GM23338 (cell line): ENCODE data around the gene TMC1. TPM values are rescaled to one million over a fixed set of nuclear protein-coding genes. Genes with fewer than 3 reads are reported as not detected.

ENCODE experiments used
- ATAC-seq: fragments of 200-7000 bp; cut with Tn5 transposase; 3 replicates; pipeline ENCODE4 v1.9.1; 2020
- DNase-seq: peaks from one replicate; pipeline ENCODE4 v3.0.0-alpha.2; 2015; ENCODE audit warnings: low spot score
- H2AFZ ChIP-seq: fragments of 200-600 bp; sonication (generic); 2 replicates; pipeline ENCODE4 v1.8.0; 2016; ENCODE audit warnings: antibody characterized with exemption, mild to moderate bottlenecking, moderate library complexity
- H3F3A ChIP-seq: fragments of 200-600 bp; sonication (generic); replicated peaks from 2 replicates; pipeline ENCODE4 v1.8.0; 2017; ENCODE audit warnings: antibody characterized with exemption, mixed run types, low read depth
- H3K27ac ChIP-seq: fragments of 200-600 bp; sonication (generic); 2 replicates; pipeline ENCODE4 v1.6.1; 2016; ENCODE audit warnings: low read depth
- H3K27me3 ChIP-seq: fragments of 200-600 bp; sonication (generic); 2 replicates; pipeline ENCODE4 v1.8.0; 2016; ENCODE audit warnings: mild to moderate bottlenecking, mixed run types, moderate library complexity; ENCODE audit not compliant: insufficient read depth
- H3K36me3 ChIP-seq: fragments of 200-600 bp; sonication (generic); 2 replicates; pipeline ENCODE4 v1.8.0; 2016; ENCODE audit warnings: mild to moderate bottlenecking; ENCODE audit not compliant: insufficient read depth
- H3K4me1 ChIP-seq: fragments of 200-600 bp; sonication (generic); 2 replicates; pipeline ENCODE4 v1.8.0; 2016; ENCODE audit warnings: mild to moderate bottlenecking, moderate library complexity; ENCODE audit not compliant: insufficient read depth
- H3K4me2 ChIP-seq: fragments of 200-600 bp; sonication (generic); 2 replicates; pipeline ENCODE4 v1.7.1; 2017; ENCODE audit warnings: mixed run types
- H3K4me3 ChIP-seq: fragments of 200-600 bp; sonication (generic); 2 replicates; pipeline ENCODE4 v1.6.1; 2016; ENCODE audit warnings: mixed run types
- H3K79me2 ChIP-seq: fragments of 200-600 bp; sonication (generic); replicated peaks from 2 replicates; pipeline ENCODE4 v1.8.0; 2017; ENCODE audit warnings: mild to moderate bottlenecking; ENCODE audit not compliant: insufficient read depth
- H3K9me2 ChIP-seq: fragments of 200-600 bp; sonication (generic); 2 replicates; pipeline ENCODE4 v1.8.0; 2017; ENCODE audit not compliant: insufficient read depth
- H4K20me1 ChIP-seq: fragments of 200-600 bp; sonication (generic); replicated peaks from 2 replicates; pipeline ENCODE4 v1.8.0; 2017; ENCODE audit warnings: mild to moderate bottlenecking; ENCODE audit not compliant: insufficient read depth
- H3K27ac Mint-ChIP-seq: 2 replicates; pipeline ENCODE4 v1.8.0; 2020; ENCODE audit warnings: inconsistent platforms, mild to moderate bottlenecking, moderate library complexity, mixed read lengths
- H3K27me3 Mint-ChIP-seq: 3 replicates; pipeline ENCODE4 v1.8.0; 2022; ENCODE audit warnings: low read depth, mild to moderate bottlenecking, moderate library complexity, mixed read lengths, inconsistent platforms; ENCODE audit not compliant: insufficient read depth, poor library complexity
- H3K36me3 Mint-ChIP-seq: 3 replicates; pipeline ENCODE4 v1.8.0; 2021; ENCODE audit warnings: low read depth, mild to moderate bottlenecking, inconsistent platforms, moderate library complexity, mixed read lengths
- H3K4me1 Mint-ChIP-seq: 3 replicates; pipeline ENCODE4 v1.8.0; 2020; ENCODE audit warnings: mild to moderate bottlenecking, inconsistent platforms, mixed read lengths
- H3K4me3 Mint-ChIP-seq: 3 replicates; pipeline ENCODE4 v1.8.0; 2021; ENCODE audit warnings: moderate library complexity, mild to moderate bottlenecking, inconsistent platforms, mixed read lengths
- H3K9me3 Mint-ChIP-seq: 3 replicates; pipeline ENCODE4 v1.8.0; 2020; ENCODE audit warnings: moderate library complexity, mild to moderate bottlenecking, inconsistent platforms, mixed read lengths
- CREB1 ChIP-seq: fragments of 250-450 bp; sonication (Bioruptor Pico); IDR thresholded peaks from 2 replicates; pipeline ENCODE4 v1.5.0; 2020; ENCODE audit warnings: low read depth, mild to moderate bottlenecking, moderate library complexity
- CTCF ChIP-seq, 2 experiments: fragments of 200-600 bp in 1 of 2; sonication (generic) in 1 of 2; conservative IDR thresholded peaks; 2 replicates each; pipeline versions ENCODE4 v1.5.1 to v1.6.1; 2016 to 2017; ENCODE audit warnings: antibody characterized with exemption in 2 of 2, low read depth in 2 of 2, mild to moderate bottlenecking in 2 of 2, moderate library complexity in 1 of 2
- ETS1 ChIP-seq: IDR thresholded peaks from 2 replicates; pipeline ENCODE4 v1.6.1; 2016; ENCODE audit warnings: antibody characterized with exemption
- EZH2 ChIP-seq: fragments of 200-600 bp; sonication (generic); IDR thresholded peaks from one replicate; pipeline ENCODE4 v1.8.0; 2017; ENCODE audit warnings: antibody characterized with exemption, mild to moderate bottlenecking, low read depth; ENCODE audit not compliant: unreplicated experiment
- EZH2phosphoT487 ChIP-seq: fragments of 200-600 bp; sonication (generic); IDR thresholded peaks from one replicate; pipeline ENCODE4 v1.8.1; 2018; ENCODE audit warnings: antibody characterized with exemption; ENCODE audit not compliant: unreplicated experiment
- JUNB ChIP-seq: IDR thresholded peaks from one replicate; pipeline ENCODE4 v1.6.1; 2016; ENCODE audit warnings: antibody characterized with exemption; ENCODE audit not compliant: unreplicated experiment
- NANOG ChIP-seq: IDR thresholded peaks from 2 replicates; pipeline ENCODE4 v1.6.1; 2016; ENCODE audit warnings: antibody characterized with exemption, borderline replicate concordance
- POLR2AphosphoS5 ChIP-seq: IDR thresholded peaks from 2 replicates; pipeline ENCODE4 v1.6.1; 2016; ENCODE audit warnings: antibody characterized with exemption, low read depth
- REST ChIP-seq: IDR thresholded peaks from one replicate; pipeline ENCODE4 v1.6.1; 2018; ENCODE audit warnings: antibody characterized with exemption; ENCODE audit not compliant: unreplicated experiment
- STAT1 ChIP-seq: IDR thresholded peaks from one replicate; pipeline ENCODE4 v1.6.1; 2016; ENCODE audit warnings: antibody characterized with exemption; ENCODE audit not compliant: unreplicated experiment
- ZNF114 ChIP-seq: fragments of 250-450 bp; sonication (Bioruptor Pico); IDR thresholded peaks from 2 replicates; pipeline ENCODE4 v1.5.0; 2020; ENCODE audit warnings: mild to moderate bottlenecking, moderate library complexity
- ZNF331 ChIP-seq: fragments of 250-450 bp; sonication (Bioruptor Pico); IDR thresholded peaks from 2 replicates; pipeline ENCODE4 v1.5.0; 2020; ENCODE audit warnings: low read depth, mild to moderate bottlenecking, moderate library complexity
- ZNF462 ChIP-seq: fragments of 250-450 bp; sonication (Bioruptor Pico); IDR thresholded peaks from 2 replicates; pipeline ENCODE4 v1.5.0; 2020; ENCODE audit warnings: mild to moderate bottlenecking, moderate library complexity
- polyA plus RNA-seq: library from polyadenylated mRNA; unstranded; fragments of >200 nt; fragmentation: Nextera tagmentation; extraction: Ambion mirVana; gene quantifications from 2 replicates; pipeline ENCODE4 v1.2.1, GENCODE V29; 2016
- total RNA-seq: library from RNA; depleted of rRNA; stranded (reverse); fragments of >200 nt; shearing (Covaris generic); gene quantifications from 2 replicates; pipeline ENCODE4 v1.2.3, GENCODE V29; 2014

The TMC1 gene
- total and polyA plus RNA-seq, 2 experiments from 2014 or later, result 0.61 to 1.2 TPM

- Mint-ChIP-seq H3K36me3 (peaks cover 30% of the 10 kb centered on the region), H3K27ac (no peak overlapping the region), H3K4me1 (0 out of 3 replicates have a peak, but pooled peaks cover under 1% of the 10 kb centered on the region), H3K27me3 (peaks cover 2% of the 10 kb centered on the region), H3K4me3 (no peak overlapping the region), H3K9me3 (peaks cover 31% of the 10 kb centered on the region)
- no peaks in the 10 kb centered on the region; the same call in 1 of the 2 replicates for H3K36me3 ChIP-seq
- no peak overlapping the region for H3K4me3 ChIP-seq
- H3K4me1 ChIP-seq, result no peaks in the 10 kb centered on the region
- ATAC-seq (no peak), DNase-seq (no peak)
- H3K4me2 ChIP-seq, result no peak overlapping the region
- H2AFZ ChIP-seq, result no peak overlapping the region
- TF ChIP-seq ETS1 (no peak), JUNB (no peak), CTCF (conservative IDR thresholded peaks at IDR 0.05; ENCODE audit: low read depth in 2 of 2) (no peak), ZNF462 (no peak), NANOG (no peak), ZNF331 (CRISPR knock-in tag) (no peak), REST (no peak), CREB1 (no peak), POLR2AphosphoS5 (no peak), STAT1 (no peak), ZNF114 (CRISPR knock-in tag) (no peak), EZH2 (no peak), EZH2phosphoT487 (no peak)
- H3K79me2 ChIP-seq, result no peaks in the 10 kb centered on the region
- H3K9me2 ChIP-seq, result no peaks in the 10 kb centered on the region; the same call in 1 of the 2 replicates
- no peak overlapping the region for H3K27ac ChIP-seq
- H3K27me3 ChIP-seq, result no peaks in the 10 kb centered on the region
- H3F3A ChIP-seq, result no peaks in the 10 kb centered on the region
- no peaks in the 10 kb centered on the region for H4K20me1 ChIP-seq
Measured at GRCh38 chr9:72794946-72795345, 273.5 kb downstream of the TMC1 start.
